Measurements from ENCODE around the gene NUTM2A.
"Not testable (repeated sequence)": the region's sequence is repeated elsewhere in the genome, so short reads cannot be mapped to it uniquely, and the experiment has no call there.

The NUTM2A gene

DNA sequence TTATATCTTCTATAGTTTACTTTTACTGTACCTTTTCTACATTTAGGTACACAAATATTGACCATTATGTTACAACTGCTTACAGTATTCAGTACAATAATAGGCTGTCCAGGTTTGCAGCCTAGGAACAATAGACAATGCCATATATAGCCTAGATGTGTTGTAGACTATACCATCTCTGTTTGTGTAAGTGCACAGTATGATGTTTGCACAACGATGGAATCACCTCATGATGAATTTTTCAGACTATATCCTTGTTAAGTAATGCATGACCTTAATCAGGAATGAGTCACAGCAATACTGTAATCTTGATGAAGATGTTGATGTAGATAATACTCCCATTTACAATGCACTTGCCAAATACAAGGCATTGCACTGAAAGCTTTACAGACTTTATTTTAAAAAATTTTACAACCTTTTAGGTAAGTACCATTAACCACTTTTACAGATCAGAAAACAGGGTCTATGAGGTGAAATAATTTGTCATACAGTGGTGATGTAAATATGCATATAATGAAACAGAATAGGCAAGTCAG is 23.6 kb downstream of the NUTM2A start:
- DNase-seq, result peak; percentile 27

DNA sequence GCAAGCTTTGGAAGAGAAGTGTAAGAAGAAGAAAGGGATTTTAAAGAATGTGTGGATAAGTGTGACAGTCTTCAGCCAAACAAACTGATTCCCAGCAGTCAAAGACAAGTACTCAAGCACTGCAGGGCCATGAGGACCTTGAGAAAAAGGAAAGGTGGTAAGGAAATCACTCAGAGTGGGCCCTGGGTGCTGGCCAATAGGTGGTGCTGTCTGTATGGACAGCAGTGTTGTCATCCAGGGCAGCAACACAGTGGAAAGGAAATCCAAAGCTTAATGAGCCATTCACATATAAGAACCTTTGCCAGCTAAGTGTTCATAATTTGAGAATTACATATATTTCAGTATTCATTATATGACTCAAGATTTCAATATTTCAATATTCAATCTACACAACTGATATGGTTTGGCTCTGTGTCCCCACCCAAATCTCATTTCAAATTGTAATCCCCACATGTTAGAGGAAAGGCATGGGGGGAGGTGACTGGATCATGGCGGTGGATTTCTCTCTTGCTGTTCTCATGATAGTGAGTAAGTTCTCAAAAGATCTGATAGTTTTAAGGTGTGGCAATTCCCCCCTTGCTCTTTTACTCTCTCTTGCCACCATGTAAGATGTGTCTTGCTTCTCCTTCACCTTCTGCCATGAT is 55.6 kb downstream of the NUTM2A start:
- DNase-seq, result not testable (repeated sequence)
